Heart right ventricle (tissue), 16 donors: Measurements from ENCODE around the gene PROK1. TPM values are rescaled to one million over a fixed set of nuclear protein-coding genes. Genes with fewer than 3 reads are reported as not detected.

Source experiments
- ATAC-seq, 8 donors: fragments of 200-7000 bp; cut with Tn5 transposase; one replicate each; pipeline ENCODE4 v1.9.1; 2020; ENCODE audit warnings: mild to moderate bottlenecking in 8 of 8, moderate library complexity in 8 of 8, moderate number of reproducible peaks in 1 of 8
- DNase-seq, 2 donors: peaks; one replicate each; pipeline ENCODE4 v3.0.0-alpha.2; 2020
- H3K27ac ChIP-seq, 10 donors: fragments of 200-600 bp; sonication (generic) in 2 of 10; one replicate each; pipeline versions ENCODE4 v1.5.0 to v1.8.0; 2020 to 2022; ENCODE audit warnings: mild to moderate bottlenecking in 3 of 10
- H3K27me3 ChIP-seq, 7 donors: fragments of 200-600 bp; one replicate each; pipeline ENCODE4 v1.8.0; 2021 to 2022; ENCODE audit warnings: mild to moderate bottlenecking in 2 of 7
- H3K36me3 ChIP-seq, 9 donors: fragments of 200-600 bp; sonication (generic) in 1 of 9; one replicate each; pipeline versions ENCODE4 v1.5.0 to v1.8.0; 2020 to 2022; ENCODE audit warnings: mild to moderate bottlenecking in 2 of 9
- H3K4me1 ChIP-seq, 9 donors: fragments of 200-600 bp; sonication (generic) in 1 of 9; one replicate each; pipeline versions ENCODE4 v1.5.0 to v1.8.0; 2020 to 2022; ENCODE audit warnings: mild to moderate bottlenecking in 4 of 9
- H3K4me3 ChIP-seq, 10 donors: fragments of 200-600 bp; sonication (generic) in 2 of 10; one replicate each; pipeline versions ENCODE4 v1.5.0 to v1.8.0; 2020 to 2022; ENCODE audit warnings: mild to moderate bottlenecking in 7 of 10, moderate library complexity in 2 of 10
- H3K9me3 ChIP-seq, 11 donors: fragments of 200-600 bp in 10 of 11; sonication (generic) in 2 of 11; one replicate each; pipeline versions ENCODE4 v1.5.0 to v1.8.0; 2013 to 2022; ENCODE audit warnings: mild to moderate bottlenecking in 2 of 11, control low read depth in 1 of 11, moderate library complexity in 1 of 11
- CTCF ChIP-seq, 9 donors: fragments of 200-600 bp; sonication (generic) in 2 of 9; IDR thresholded peaks; one replicate each; pipeline versions ENCODE4 v1.5.0 to v1.8.0; 2021 to 2022; ENCODE audit warnings: antibody characterized with exemption in 9 of 9, mild to moderate bottlenecking in 5 of 9, moderate library complexity in 1 of 9
- WGBS, 2 donors: extraction: QIAGEN DNeasy Blood & Tissue Kit; methylation state at CpG; one replicate each; pipeline ENCODE4 v1.1.7; 2013; ENCODE audit warnings: inconsistent platforms in 1 of 2; 5-methylcytosine and 5-hydroxymethylcytosine counted together
- intact Hi-C, 10 donors: fragments of 100-400 bp; cut with DNase I; formaldehyde crosslinking; loops; one replicate each; pipeline versions ENCODE4 v1.11.1 to v1.14.2; 2022
- polyA plus RNA-seq, 2 donors: library from polyadenylated mRNA; stranded (reverse); fragments of 200-250 nt; gene quantifications; one replicate each; pipeline ENCODE4 v1.2.3, GENCODE V29; 2013
- total RNA-seq, 10 donors: library from RNA; stranded (reverse); fragmentation: NEBNext Ultra II Directional in 3 of 10; extraction: Animal tissue kit (Norgen Biotek cat#: 25700) in 3 of 10; gene quantifications; one replicate each; pipeline versions ENCODE4 v1.2.1 to v1.2.4, GENCODE V29; 2021 to 2023
- donor health status: Arrhythmogenic right ventricular cardiomyopathy.
- donor health status: ischemic (EF 13 %, LVEDD 7.1; RV severe dilation, severe dysfunction).
- donor health status: healthy with polysubstance abuse.
- donor health status: DM: no; HTN: yes; CAD: no.
- donor health status: DM: no; HTN: no; CAD: no.
- donor health status: ischemic (EF 25% LVEDD 6.9; RV normal size, moderate dysfunction).
- donor health status: ischemic (EF 25% LVEDD 5.7; RV mildly dilated, moderate dysfunction).
- donor health status: healthy.
- donor health status: DM: yes; HTN: yes; CAD: no.
- donor health status: Ischemic cardiomyopathy.
- donor health status: ischemic (EF 35%, LVEDD 5.7; RV mildly dilated, moderate dysfunction).
- donor health status: nonischemic (EF 11% LVEDD 7.7; RV severe dilation, severe dysfunction).
- donor health status: DM: yes; HTN: yes; CAD: no.
- donor health status: PGD.
- donor health status: ischemic (EF 29% LVEDD 5.4; RV normal size, mild dysfunction).
- donor health status: nonischemic (EF 23%, LVEDD 6.1; RV moderate dilation, normal function).

Gene PROK1
- total and polyA plus RNA-seq, 12 donors, result 0.07 to 6.8 (median 0.29) TPM; not detected in 5

DNA sequence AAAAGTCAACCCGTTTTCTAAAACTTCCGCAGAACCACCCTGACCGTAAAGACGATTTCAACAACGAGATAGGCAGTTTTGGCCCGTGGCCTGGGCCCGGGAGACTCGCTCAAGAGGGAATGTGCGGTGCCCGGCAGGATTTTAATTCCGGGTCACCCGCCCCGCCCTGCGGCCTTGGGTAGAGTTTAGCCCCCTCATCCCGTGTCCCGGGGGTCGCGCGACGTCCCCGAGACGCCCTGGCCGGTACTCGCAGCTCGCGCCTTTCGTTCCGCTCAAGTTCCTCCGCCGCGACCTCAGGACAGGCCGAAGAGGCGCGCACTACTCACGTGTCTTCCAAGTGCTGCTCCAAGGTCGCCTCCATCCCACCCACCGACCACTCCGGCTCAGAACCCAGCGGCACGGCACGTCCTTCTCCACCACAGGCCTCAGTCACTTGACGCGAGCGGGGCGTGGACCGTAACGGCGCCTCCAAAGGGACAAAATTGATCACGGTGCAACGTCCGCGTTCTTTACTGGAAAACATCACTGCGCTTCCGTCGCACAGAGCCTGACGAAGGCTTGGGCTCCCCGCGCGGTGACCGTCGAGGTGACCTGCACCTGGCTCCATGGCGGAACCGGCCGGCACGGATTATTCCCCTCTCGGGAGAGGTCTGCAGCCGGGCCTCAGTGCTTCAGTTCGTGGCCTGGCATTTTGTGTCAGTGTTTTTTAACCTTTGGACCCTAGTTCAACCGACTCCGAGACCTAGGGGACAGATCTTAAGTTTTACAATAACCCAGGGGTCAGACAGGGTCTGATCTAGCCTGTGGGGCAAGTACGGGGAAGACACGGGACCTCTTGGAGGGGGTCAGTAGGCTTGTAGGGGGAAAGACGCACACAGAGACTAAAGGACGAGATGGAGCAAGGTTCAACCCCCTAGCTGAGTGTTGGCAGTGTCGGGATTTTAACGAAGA lies 43.4 kb upstream of the PROK1 start, which contains the start of gene LAMTOR5:
Gene LAMTOR5, minus strand, starts transcription at position 435 of the 951 bp plus-strand sequence. Its CDS starts 74 bp downstream, at position 361.
- WGBS, 2 donors, result 0 to 1% methylated on average over 76 of the region's 76 CpGs
- DNase-seq (peak; percentile 92 to 97), ATAC-seq (peak; percentile 95 to 99 (median 98))
- Histone ChIP-seq H3K4me1 (peaks cover 2 to 35% (median 24%) of the 10 kb centered on the region in 9 donors), H3K27me3 (no peaks in the 10 kb centered on the region), H3K36me3 (peaks cover 0 to 37% (median 31%) of the 10 kb centered on the region in 9 donors), H3K4me3 (peak within 1 kb of the TSS; percentile 52 to 99 (median 78)), H3K27ac (peak within 1 kb of the TSS; percentile 83 to 98 (median 94)), H3K9me3 (no peaks in the 10 kb centered on the region)
- intact Hi-C loops, result loop anchor here in 8 of 10 donors (1.0 to 10.0 kb wide), 8 partner anchors 65 to 370 kb away; partner anchors contain the start of genes RBM15 (in 7 of the 8) and KCNC4 (in 2 of the 8)
- TF ChIP-seq CTCF (IDR thresholded peaks at IDR 0.05), result peak in 5 of 9 donors; percentile 15 to 38 (median 27)

DNA sequence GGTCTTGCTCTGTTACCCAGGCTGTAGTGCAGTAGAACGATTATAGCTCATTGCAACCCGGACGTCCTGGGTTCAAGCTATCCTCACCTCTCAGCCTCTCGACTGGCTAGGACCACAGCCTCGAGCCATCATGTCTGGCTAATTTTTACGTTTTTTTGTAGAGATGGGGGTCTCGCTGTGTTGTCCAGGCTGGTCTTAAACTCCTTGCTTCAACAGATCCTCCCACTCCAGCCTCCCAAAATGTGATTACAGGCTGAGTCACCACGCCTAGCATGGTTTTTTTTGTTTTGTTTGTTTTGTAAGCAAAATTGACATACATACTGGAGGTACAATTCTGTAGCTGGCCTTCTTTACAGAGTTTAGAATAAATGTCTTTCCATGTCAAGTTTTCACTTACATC lies 42.5 kb upstream of the PROK1 start:
- ATAC-seq (no peak), DNase-seq (no peak)
- no peak for TF ChIP-seq CTCF (IDR thresholded peaks at IDR 0.05)
- Histone ChIP-seq H3K27me3 (no peaks in the 10 kb centered on the region), H3K36me3 (peaks cover 0 to 27% (median 22%) of the 10 kb centered on the region in 9 donors), H3K27ac (peak overlapping the region in 7 of 10 donors; percentile 87 to 98 (median 95)), H3K4me1 (peaks cover 6 to 38% (median 25%) of the 10 kb centered on the region in 9 donors), H3K4me3 (peak overlapping the region in 8 of 10 donors; percentile 65 to 99 (median 80)), H3K9me3 (no peaks in the 10 kb centered on the region)
- intact Hi-C loops, result loop anchor here in 6 of 10 donors (5.0 to 10.0 kb wide), 5 partner anchors 66 to 371 kb away; partner anchors contain the start of genes RBM15 (in 3 of the 6) and KCNC4 (in 1 of the 6)
- 84 to 85% methylated on average over 8 of the region's 8 CpGs for WGBS, 2 donors

DNA sequence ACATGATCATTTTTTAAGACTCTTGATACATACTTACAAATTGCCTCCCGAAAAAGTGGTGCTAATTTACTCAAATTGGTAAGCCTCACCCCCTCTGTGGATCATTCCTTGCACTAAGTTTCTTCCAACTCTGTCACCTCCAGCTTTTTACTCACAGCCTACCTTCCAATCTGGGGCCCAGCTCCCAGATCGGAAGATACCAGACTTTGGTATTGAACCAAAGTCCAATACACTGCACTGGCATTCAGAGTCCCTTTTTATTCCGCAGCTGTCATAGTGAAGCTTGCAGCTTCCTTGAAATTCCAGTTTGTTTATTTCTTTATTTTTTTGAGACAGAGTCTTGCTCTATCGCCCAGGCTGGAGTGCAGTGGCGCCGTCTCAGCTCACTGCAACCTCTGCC lies 41.6 kb upstream of the PROK1 start:
- intact Hi-C loops, result loop anchor here in 6 of 10 donors (5.0 to 10.0 kb wide), 5 partner anchors 67 to 372 kb away; partner anchors contain the start of genes RBM15 (in 3 of the 6) and KCNC4 (in 1 of the 6)
- Histone ChIP-seq H3K27ac (no peak overlapping the region), H3K27me3 (no peaks in the 10 kb centered on the region), H3K9me3 (no peaks in the 10 kb centered on the region), H3K4me3 (no peak overlapping the region), H3K36me3 (peaks cover 0 to 19% (median 13%) of the 10 kb centered on the region in 9 donors), H3K4me1 (peaks cover 9 to 40% (median 28%) of the 10 kb centered on the region in 9 donors)
- WGBS, 2 donors, result 96 to 97% methylated on average over 6 of the region's 6 CpGs
- TF ChIP-seq CTCF (IDR thresholded peaks at IDR 0.05), result no peak
- no peak for ATAC-seq
- DNase-seq, result no peak

- no peak for TF ChIP-seq CTCF (IDR thresholded peaks at IDR 0.05)
These were observed 39.7 kb upstream of the PROK1 start for GRCh38 chr1:110411173-110411735.

More at GRCh38 chr1:110411173-110411735, 39.7 kb upstream of the PROK1 start:
- H3K4me1 ChIP-seq, result peaks cover 9 to 38% (median 25%) of the 10 kb centered on the region in 9 donors
- WGBS, 2 donors, result 82 to 90% methylated on average over 7 of the region's 7 CpGs
- no peaks in the 10 kb centered on the region for H3K36me3 ChIP-seq
- no peak overlapping the region for H3K4me3 ChIP-seq
- no peaks in the 10 kb centered on the region for H3K9me3 ChIP-seq
- no peak overlapping the region for H3K27ac ChIP-seq
- H3K27me3 ChIP-seq, result no peaks in the 10 kb centered on the region
- DNase-seq (no peak), ATAC-seq (no peak)
- intact Hi-C loops, result loop anchor here in 3 of 10 donors (5.0 kb wide), 3 partner anchors 51 to 204 kb away; no protein-coding TSS in a partner anchor
